Neutrophil (primary cell): ENCODE results near the gene NR3C2.

Experiments
- H3K27ac ChIP-seq: fragments of 200-600 bp; sonication (generic); 2 replicates; pipeline ENCODE4 v1.5.1; 2016; ENCODE audit warnings: mild to moderate bottlenecking, moderate library complexity
- H3K27me3 ChIP-seq: fragments of 200-600 bp; sonication (generic); 2 replicates; pipeline ENCODE4 v1.6.0; 2016; ENCODE audit warnings: mild to moderate bottlenecking
- H3K36me3 ChIP-seq: fragments of 200-600 bp; sonication (generic); 2 replicates; pipeline ENCODE4 v1.5.1; 2017
- H3K4me1 ChIP-seq, 2 experiments: fragments of 200-600 bp in 1 of 2; sonication (generic) in 1 of 2; 1 replicate in 1 of 2; 2 replicates in 1 of 2; pipeline versions ENCODE4 v1.5.1 to v1.6.1; 2013 to 2016; ENCODE audit warnings: low read depth in 1 of 2, low read length in 1 of 2, mild to moderate bottlenecking in 1 of 2, moderate library complexity in 1 of 2; ENCODE audit not compliant: control insufficient read depth in 1 of 2, insufficient read depth in 1 of 2
- H3K4me3 ChIP-seq, 2 experiments: fragments of 200-600 bp in 1 of 2; sonication (generic) in 1 of 2; 1 replicate in 1 of 2; 2 replicates in 1 of 2; pipeline ENCODE4 v1.5.1; 2013 to 2016; ENCODE audit warnings: low read depth in 1 of 2, low read length in 1 of 2, mild to moderate bottlenecking in 1 of 2, moderate library complexity in 1 of 2
- H3K9me3 ChIP-seq: fragments of 200-600 bp; sonication (generic); 2 replicates; pipeline ENCODE4 v1.5.1; 2016
- TF ChIP-seq, protein P1 (sequence below): fragments of 200-600 bp; sonication (generic); IDR thresholded peaks from 2 replicates; pipeline ENCODE4 v1.5.1; 2016; ENCODE audit warnings: antibody characterized with exemption

The NR3C2 gene

DNA sequence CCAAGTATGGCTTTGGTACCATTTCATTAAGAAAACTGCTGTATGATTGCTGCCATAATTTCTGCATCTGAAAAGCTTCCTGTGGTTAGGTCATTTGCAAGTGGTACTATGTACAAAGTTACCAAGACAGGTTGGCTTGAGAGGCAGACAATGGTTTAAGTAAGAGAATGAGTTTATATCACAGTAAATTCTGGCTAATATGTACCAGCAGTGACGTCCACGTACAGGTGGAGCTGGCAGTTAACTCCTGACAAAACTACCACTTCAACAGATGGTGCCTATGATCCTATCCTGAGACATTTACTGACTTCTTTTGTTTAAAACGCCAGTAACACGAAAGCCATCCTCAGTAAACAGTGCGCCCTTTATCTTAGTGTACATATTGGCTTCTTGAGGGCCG lies 198.4 kb downstream of the NR3C2 start:
- H3K27ac ChIP-seq: no peak overlapping the region
- TF ChIP-seq, protein P1, sequence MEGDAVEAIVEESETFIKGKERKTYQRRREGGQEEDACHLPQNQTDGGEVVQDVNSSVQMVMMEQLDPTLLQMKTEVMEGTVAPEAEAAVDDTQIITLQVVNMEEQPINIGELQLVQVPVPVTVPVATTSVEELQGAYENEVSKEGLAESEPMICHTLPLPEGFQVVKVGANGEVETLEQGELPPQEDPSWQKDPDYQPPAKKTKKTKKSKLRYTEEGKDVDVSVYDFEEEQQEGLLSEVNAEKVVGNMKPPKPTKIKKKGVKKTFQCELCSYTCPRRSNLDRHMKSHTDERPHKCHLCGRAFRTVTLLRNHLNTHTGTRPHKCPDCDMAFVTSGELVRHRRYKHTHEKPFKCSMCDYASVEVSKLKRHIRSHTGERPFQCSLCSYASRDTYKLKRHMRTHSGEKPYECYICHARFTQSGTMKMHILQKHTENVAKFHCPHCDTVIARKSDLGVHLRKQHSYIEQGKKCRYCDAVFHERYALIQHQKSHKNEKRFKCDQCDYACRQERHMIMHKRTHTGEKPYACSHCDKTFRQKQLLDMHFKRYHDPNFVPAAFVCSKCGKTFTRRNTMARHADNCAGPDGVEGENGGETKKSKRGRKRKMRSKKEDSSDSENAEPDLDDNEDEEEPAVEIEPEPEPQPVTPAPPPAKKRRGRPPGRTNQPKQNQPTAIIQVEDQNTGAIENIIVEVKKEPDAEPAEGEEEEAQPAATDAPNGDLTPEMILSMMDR: no peak
- H3K9me3 ChIP-seq: no peaks in the 10 kb centered on the region
- H3K4me1 ChIP-seq: no peaks in the 10 kb centered on the region
- no peaks in the 10 kb centered on the region for H3K27me3 ChIP-seq
- no peaks in the 10 kb centered on the region for H3K36me3 ChIP-seq
- H3K4me3 ChIP-seq: no peak overlapping the region

GRCh38 chr4:148240241-148240640 lies 202.0 kb downstream of the NR3C2 start:
- TF ChIP-seq, protein P1: no peak
- no peak overlapping the region for H3K27ac ChIP-seq
- no peaks in the 10 kb centered on the region for H3K4me1 ChIP-seq
- no peaks in the 10 kb centered on the region for H3K9me3 ChIP-seq
- no peak overlapping the region for H3K4me3 ChIP-seq
- no peaks in the 10 kb centered on the region for H3K27me3 ChIP-seq
- no peaks in the 10 kb centered on the region for H3K36me3 ChIP-seq

DNA sequence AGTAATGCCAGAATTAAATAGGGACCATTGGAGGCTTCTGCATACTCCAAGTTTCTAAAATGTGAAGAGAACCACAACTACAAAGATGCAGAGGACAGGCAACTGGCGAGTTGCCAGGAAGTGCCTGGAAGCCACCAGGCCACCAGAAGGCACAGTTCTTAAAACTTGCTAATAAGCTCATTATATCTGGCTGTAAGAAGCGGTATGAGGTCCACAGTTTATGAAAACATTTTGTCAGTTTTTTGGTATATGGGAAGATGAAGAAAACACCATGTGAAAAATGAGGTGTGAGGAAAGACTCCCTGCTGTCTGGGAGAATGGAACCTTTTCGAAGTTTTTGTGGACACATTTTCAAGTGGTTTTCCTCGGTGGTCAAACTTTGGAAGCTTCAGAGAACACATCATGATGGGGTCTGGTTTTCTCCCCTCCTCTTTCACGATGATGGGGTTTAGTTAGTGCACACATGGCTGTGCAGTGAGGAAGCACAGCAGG lies 202.7 kb downstream of the NR3C2 start:
- Histone ChIP-seq H3K36me3 (no peaks in the 10 kb centered on the region), H3K27me3 (no peaks in the 10 kb centered on the region), H3K27ac (no peak overlapping the region), H3K4me3 (no peak overlapping the region), H3K9me3 (no peaks in the 10 kb centered on the region), H3K4me1 (no peaks in the 10 kb centered on the region)
- TF ChIP-seq, protein P1: no peak

GRCh38 chr4:148238811-148239493 lies 203.3 kb downstream of the NR3C2 start:
- H3K4me1 ChIP-seq: no peaks in the 10 kb centered on the region
- H3K4me3 ChIP-seq: no peak overlapping the region
- no peaks in the 10 kb centered on the region for H3K27me3 ChIP-seq
- TF ChIP-seq, protein P1: no peak
- H3K36me3 ChIP-seq: no peaks in the 10 kb centered on the region
- no peak overlapping the region for H3K27ac ChIP-seq
- H3K9me3 ChIP-seq: no peaks in the 10 kb centered on the region

DNA sequence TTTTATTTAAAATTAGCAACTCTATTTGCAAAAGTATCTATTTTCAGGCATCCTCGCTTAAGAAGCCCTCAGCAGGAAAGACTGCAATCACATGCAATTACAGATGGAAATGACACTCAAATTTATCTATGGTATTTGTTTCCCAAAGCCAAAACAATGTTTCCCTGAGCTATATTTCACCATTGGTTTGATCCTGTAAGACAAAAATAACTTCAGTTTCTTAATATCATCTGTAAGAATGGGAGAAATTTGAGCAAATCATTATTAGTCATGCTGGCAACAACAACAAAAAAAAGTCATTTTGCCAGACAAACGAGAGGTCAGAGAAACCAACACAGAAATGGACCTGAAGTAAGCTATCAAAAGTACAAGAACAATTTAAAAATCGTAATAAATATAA lies 204.1 kb downstream of the NR3C2 start:
- no peaks in the 10 kb centered on the region for H3K36me3 ChIP-seq
- TF ChIP-seq, protein P1: no peak
- no peaks in the 10 kb centered on the region for H3K4me1 ChIP-seq
- H3K9me3 ChIP-seq: no peaks in the 10 kb centered on the region
- H3K4me3 ChIP-seq: no peak overlapping the region
- no peaks in the 10 kb centered on the region for H3K27me3 ChIP-seq
- no peak overlapping the region for H3K27ac ChIP-seq
